Mucosa of descending colon (tissue), 3 donors: ENCODE data around the gene KPTN. TPM values are rescaled to one million over a fixed set of nuclear protein-coding genes. Genes with fewer than 3 reads are reported as not detected.

Experiments
- ATAC-seq: fragments of 200-7000 bp; cut with Tn5 transposase; one replicate; pipeline ENCODE4 v1.9.1; 2020; ENCODE audit warnings: mild to moderate bottlenecking, moderate library complexity
- DNase-seq, 3 donors: peaks; one replicate each; pipeline ENCODE4 v3.0.0-alpha.2; 2020
- H3K36me3 ChIP-seq: fragments of 200-600 bp; one replicate; pipeline ENCODE4 v1.8.0; 2021; ENCODE audit warnings: low read depth, mild to moderate bottlenecking
- H3K4me1 ChIP-seq: fragments of 200-600 bp; one replicate; pipeline ENCODE4 v1.8.0; 2021; ENCODE audit warnings: low read depth, mild to moderate bottlenecking
- H3K4me3 ChIP-seq: fragments of 200-600 bp; one replicate; pipeline ENCODE4 v1.8.0; 2021; ENCODE audit warnings: mild to moderate bottlenecking
- H3K9me3 ChIP-seq: fragments of 200-600 bp; one replicate; pipeline ENCODE4 v1.8.0; 2021; ENCODE audit warnings: mild to moderate bottlenecking
- intact Hi-C, 2 donors: fragments of 100-400 bp; cut with DNase I in 1 of 2; cut with micrococcal nuclease in 1 of 2; formaldehyde crosslinking; loops; one replicate each; pipeline versions ENCODE4 v1.11.0 to v1.11.1; 2022; cut with DNase I, micrococcal nuclease
- total RNA-seq, 3 donors: library from RNA; stranded (reverse); fragmentation: NEBNext Ultra II Directional in 2 of 3; extraction: Animal tissue kit (Norgen Biotek cat#: 25700) in 2 of 3; gene quantifications; one replicate each; pipeline versions ENCODE4 v1.2.1 to v1.2.4, GENCODE V29; 2021 to 2023
- TF ChIP-seq, protein P1 (sequence below): fragments of 200-600 bp; IDR thresholded peaks from one replicate; pipeline ENCODE4 v1.8.0; 2022; ENCODE audit warnings: antibody characterized with exemption, mild to moderate bottlenecking
- donor health status: DM: no; HTN: no; CAD: no; lungs with moderate emphysema.
- donor health status: DM: no; HTN: no; CAD: no.
- donor health status: DM: no; HTN: yes; CAD: no.

The KPTN gene
- total RNA-seq, 3 donors from 2014 or later, result 5.5 to 8.9 (median 8.9) TPM

DNA sequence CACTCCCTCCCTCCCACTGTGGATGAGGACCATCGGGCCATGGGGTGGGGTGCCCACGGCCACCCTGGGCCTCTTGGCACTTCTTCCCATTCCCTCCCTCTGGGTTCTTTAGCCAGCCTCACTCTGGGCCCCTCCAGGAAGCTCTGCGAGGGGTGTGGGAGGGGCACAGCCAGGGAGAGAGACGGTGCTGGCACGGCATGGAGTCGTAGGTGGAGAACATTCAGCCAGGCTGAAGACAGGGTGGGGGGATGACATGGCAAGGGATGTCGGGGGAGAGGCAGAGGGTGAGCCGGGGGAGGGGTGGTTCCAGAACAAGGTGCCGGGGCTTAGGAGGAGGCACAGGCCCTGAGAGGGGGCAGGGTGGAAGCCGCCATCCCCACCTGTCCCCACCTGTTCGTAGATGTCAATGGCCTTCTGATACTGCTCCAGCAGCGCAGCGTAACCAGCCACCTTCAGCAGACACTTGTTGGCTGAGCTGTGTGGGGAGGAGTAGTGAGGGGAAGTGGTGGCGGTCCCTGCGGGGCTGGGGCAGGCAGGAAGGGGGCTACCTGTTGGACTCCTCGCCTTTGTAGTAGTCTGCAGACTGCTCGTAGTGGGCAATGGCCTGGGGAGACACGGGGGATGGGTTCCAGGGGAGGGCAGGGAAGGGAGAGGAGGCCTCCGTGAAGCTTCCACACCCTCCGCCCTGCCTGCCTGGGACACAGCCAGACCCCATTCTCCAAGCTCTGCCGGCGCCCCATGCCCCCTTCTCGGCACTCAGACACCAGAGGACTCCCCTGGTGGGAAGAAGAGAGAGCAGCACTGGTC is 8.8 kb upstream of the KPTN start:
- DNase-seq, result peak in 1 of 3 donors; percentile 36
- H3K4me1 ChIP-seq, result no peaks in the 10 kb centered on the region
- no peak overlapping the region for H3K4me3 ChIP-seq
- TF ChIP-seq, protein P1, sequence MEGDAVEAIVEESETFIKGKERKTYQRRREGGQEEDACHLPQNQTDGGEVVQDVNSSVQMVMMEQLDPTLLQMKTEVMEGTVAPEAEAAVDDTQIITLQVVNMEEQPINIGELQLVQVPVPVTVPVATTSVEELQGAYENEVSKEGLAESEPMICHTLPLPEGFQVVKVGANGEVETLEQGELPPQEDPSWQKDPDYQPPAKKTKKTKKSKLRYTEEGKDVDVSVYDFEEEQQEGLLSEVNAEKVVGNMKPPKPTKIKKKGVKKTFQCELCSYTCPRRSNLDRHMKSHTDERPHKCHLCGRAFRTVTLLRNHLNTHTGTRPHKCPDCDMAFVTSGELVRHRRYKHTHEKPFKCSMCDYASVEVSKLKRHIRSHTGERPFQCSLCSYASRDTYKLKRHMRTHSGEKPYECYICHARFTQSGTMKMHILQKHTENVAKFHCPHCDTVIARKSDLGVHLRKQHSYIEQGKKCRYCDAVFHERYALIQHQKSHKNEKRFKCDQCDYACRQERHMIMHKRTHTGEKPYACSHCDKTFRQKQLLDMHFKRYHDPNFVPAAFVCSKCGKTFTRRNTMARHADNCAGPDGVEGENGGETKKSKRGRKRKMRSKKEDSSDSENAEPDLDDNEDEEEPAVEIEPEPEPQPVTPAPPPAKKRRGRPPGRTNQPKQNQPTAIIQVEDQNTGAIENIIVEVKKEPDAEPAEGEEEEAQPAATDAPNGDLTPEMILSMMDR, result no peak
- H3K9me3 ChIP-seq, result no peaks in the 10 kb centered on the region
- H3K36me3 ChIP-seq, result no peaks in the 10 kb centered on the region
- intact Hi-C loops, result no loop called here
- ATAC-seq, result no peak

- DNase-seq, result peak in 1 of 3 donors; percentile 49
Observed at GRCh38 chr19:47492137-47492533, 8.1 kb upstream of the KPTN start.

DNA sequence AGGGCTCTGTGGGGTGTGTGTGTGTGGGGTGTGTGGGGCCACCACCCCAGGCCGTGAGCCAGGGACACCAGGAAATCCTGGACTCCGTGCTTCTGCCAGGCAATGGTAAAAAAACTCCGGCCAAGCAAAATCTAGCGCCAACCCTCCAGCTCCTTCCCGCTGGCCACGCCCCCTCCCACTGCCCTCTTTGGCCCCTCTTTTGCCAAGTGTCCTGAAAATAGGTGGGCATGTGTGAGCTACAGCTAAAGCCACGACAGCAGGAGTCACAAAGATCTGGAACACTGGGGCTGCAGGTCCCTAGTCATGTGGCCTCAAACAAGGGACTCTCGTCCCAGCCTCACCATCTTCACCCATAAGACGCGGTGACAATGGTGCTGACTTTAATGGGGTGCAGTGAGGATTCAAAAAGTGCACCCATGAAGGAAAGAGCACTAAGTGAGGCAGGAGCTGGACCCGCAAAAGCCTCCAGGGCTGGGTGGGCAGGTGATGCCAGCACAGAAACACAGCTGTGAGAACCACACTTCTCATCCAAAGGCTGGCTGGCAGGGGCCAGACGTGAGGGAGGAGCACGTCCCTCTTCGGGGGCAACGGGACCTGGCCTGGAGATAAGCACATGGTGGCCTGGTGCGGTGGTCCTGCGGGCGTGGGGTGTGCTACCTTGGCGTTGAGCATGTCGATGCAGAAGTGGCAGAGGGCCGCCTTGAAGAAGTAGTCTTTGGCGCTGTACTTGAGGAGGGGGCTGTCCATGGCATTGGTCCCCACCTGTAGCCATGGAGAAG is 7.5 kb upstream of the KPTN start:
- intact Hi-C loops, result no loop called here
- TF ChIP-seq, protein P1, result no peak
- H3K4me3 ChIP-seq, result no peak overlapping the region
- no peaks in the 10 kb centered on the region for H3K9me3 ChIP-seq
- DNase-seq (peak in 1 of 3 donors; percentile 40), ATAC-seq (no peak)
- no peaks in the 10 kb centered on the region for H3K4me1 ChIP-seq
- no peaks in the 10 kb centered on the region for H3K36me3 ChIP-seq

More at GRCh38 chr19:47492137-47492533, 8.1 kb upstream of the KPTN start:
- no peaks in the 10 kb centered on the region for H3K9me3 ChIP-seq
- no peaks in the 10 kb centered on the region for H3K36me3 ChIP-seq
- intact Hi-C loops, result no loop called here
- no peak overlapping the region for H3K4me3 ChIP-seq
- TF ChIP-seq, protein P1, result no peak
- H3K4me1 ChIP-seq, result no peaks in the 10 kb centered on the region
- no peak for ATAC-seq

GRCh38 chr19:47490847-47491246 is 6.8 kb upstream of the KPTN start:
- DNase-seq, result no peak
- Histone ChIP-seq H3K36me3 (no peaks in the 10 kb centered on the region), H3K4me1 (no peaks in the 10 kb centered on the region), H3K9me3 (no peaks in the 10 kb centered on the region), H3K4me3 (no peak overlapping the region)
- ATAC-seq, result no peak
- intact Hi-C loops, result no loop called here
- TF ChIP-seq, protein P1, result no peak

GRCh38 chr19:47490031-47490430 is 6.0 kb upstream of the KPTN start:
- no peaks in the 10 kb centered on the region for H3K9me3 ChIP-seq
- peaks cover 4% of the 10 kb centered on the region for H3K4me1 ChIP-seq
- ATAC-seq (no peak), DNase-seq (peak in 1 of 3 donors; percentile 29)
- TF ChIP-seq, protein P1, result no peak
- intact Hi-C loops, result no loop called here
- H3K4me3 ChIP-seq, result no peak overlapping the region
- no peaks in the 10 kb centered on the region for H3K36me3 ChIP-seq
